ENCODE data around the gene HDAC5. TPM values are rescaled to one million over a fixed set of nuclear protein-coding genes. Genes with fewer than 3 reads are reported as not detected.
A peak's percentile ranks its signal among the peaks of the same experiment; 100 is the strongest.
"Not testable (repeated sequence)": the region's sequence is repeated elsewhere in the genome, so short reads cannot be mapped to it uniquely, and the experiment has no call there.

Gene HDAC5
- total RNA-seq, 1 experiment from 2014 or later = 11.5 TPM

GRCh38 chr17:44053125-44053872, 70.1 kb downstream of the HDAC5 start:
- intact Hi-C loops (cut with micrococcal nuclease; ENCODE audit: unreplicated experiment) (no loop called here), in situ Hi-C loops (cut with HindIII; ENCODE audit: low pct_unique_long_range_greater_than_20kb, low sequenced_read_pairs) (no loop called here)
- ChIA-PET CTCF (no interaction called here), POLR2A (no interaction called here)
- Histone ChIP-seq H3K4me1 (ENCODE audit: control insufficient read depth, insufficient read depth, low read length) (no peaks in the 10 kb centered on the region), H3K9me3 (ENCODE audit: control insufficient read depth, insufficient read depth, low read depth, low read length) (no peaks in the 10 kb centered on the region), H3K27ac (ENCODE audit: low read length) (no peak overlapping the region), H3K27me3 (ENCODE audit: control insufficient read depth, insufficient read depth, low read length) (no peaks in the 10 kb centered on the region), H3K36me3 (ENCODE audit: control insufficient read depth, insufficient read depth, low read length) (peaks cover 4% of the 10 kb centered on the region; the same call in 1 of the 2 replicates), H3K4me3 (ENCODE audit: low read depth in 2 of 2, low read length in 2 of 2) (no peak overlapping the region)
- BruUV-seq (replicated peaks) = TSS peak; percentile 77
- TF ChIP-seq POLR2AphosphoS5 (IDR thresholded peaks at IDR 0.05; ENCODE audit: low read depth, low read length) (no peak), SIN3A (IDR thresholded peaks at IDR 0.05; ENCODE audit: borderline replicate concordance, insufficient read depth, low read depth, low read length) (no peak), REST (IDR thresholded peaks at IDR 0.05; ENCODE audit: insufficient read depth in 1 of 2, low read depth in 2 of 2, low read length in 1 of 2) (no peak), TCF7L2 (IDR thresholded peaks at IDR 0.05; ENCODE audit: low read depth, low read length) (no peak), CTCF (IDR thresholded peaks at IDR 0.05) (no peak)
- DNase-seq (ENCODE audit: low read depth, low spot score) (no peak), ATAC-seq (no peak)

DNA sequence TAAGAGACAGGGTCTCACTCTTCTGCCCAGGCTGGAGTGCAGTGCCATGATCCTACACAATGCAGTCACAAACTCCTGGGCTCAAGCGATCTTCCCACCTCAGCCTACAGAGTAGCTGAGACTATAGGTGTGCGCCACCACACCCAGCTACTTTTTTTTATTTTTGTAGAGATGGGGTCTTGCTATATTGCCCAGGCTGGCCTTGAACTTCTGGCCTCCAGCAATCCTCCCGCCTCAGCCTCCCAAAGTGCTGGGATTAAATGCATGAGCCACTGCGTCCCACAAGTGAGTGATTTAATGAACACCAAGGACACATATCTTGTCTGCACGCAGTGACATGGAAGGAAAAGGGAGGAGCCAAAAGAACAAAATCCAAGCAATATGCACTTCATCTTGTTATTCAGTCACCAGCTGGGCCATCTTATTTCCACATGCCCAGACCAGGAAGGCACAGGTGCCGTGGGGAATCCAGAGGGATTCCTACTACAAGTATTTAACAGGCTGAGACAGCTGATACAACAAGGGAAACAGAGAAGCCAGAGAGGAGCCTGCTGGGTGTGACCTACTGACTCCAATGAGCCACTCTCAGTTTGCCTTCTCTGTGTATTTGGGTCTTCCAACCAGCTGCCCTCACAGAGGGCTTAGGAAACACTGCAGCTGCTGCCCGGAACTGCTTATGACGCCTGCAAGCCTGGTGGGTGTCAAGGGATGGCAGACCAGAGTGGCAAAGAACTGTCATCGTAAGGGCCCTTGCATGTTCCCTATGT, 74.0 kb downstream of the HDAC5 start:
- Histone ChIP-seq H3K27ac (ENCODE audit: low read length) (no peak overlapping the region), H3K36me3 (ENCODE audit: control insufficient read depth, insufficient read depth, low read length) (peaks cover 4% of the 10 kb centered on the region; the same call in 1 of the 2 replicates), H3K4me3 (ENCODE audit: low read depth in 2 of 2, low read length in 2 of 2) (no peak overlapping the region), H3K27me3 (ENCODE audit: control insufficient read depth, insufficient read depth, low read length) (no peaks in the 10 kb centered on the region), H3K9me3 (ENCODE audit: control insufficient read depth, insufficient read depth, low read depth, low read length) (no peaks in the 10 kb centered on the region), H3K4me1 (ENCODE audit: control insufficient read depth, insufficient read depth, low read length) (no peaks in the 10 kb centered on the region)
- intact Hi-C loops (cut with micrococcal nuclease; ENCODE audit: unreplicated experiment) = no loop called here
- ChIA-PET POLR2A (interaction anchor here (0.6 kb wide), 1 partner anchor 59 kb away, joined by 8 read pairs; no protein-coding TSS in a partner anchor), CTCF (no interaction called here)
- no peak for TF ChIP-seq POLR2AphosphoS5 (IDR thresholded peaks at IDR 0.05; ENCODE audit: low read depth, low read length)
- no peak for TF ChIP-seq TCF7L2 (IDR thresholded peaks at IDR 0.05; ENCODE audit: low read depth, low read length)
- no peak for TF ChIP-seq CTCF (IDR thresholded peaks at IDR 0.05)
- TF ChIP-seq SIN3A (IDR thresholded peaks at IDR 0.05; ENCODE audit: borderline replicate concordance, insufficient read depth, low read depth, low read length) = no peak
- no peak for TF ChIP-seq REST (IDR thresholded peaks at IDR 0.05; ENCODE audit: insufficient read depth in 1 of 2, low read depth in 2 of 2, low read length in 1 of 2)
- BruUV-seq (replicated peaks) = TSS peak; percentile 48
- no peak for ATAC-seq
- DNase-seq (ENCODE audit: low read depth, low spot score) = no peak
- in situ Hi-C loops (cut with HindIII; ENCODE audit: low pct_unique_long_range_greater_than_20kb, low sequenced_read_pairs) = no loop called here

GRCh38 chr17:44046893-44047292, 76.5 kb downstream of the HDAC5 start:
- H3K4me3 ChIP-seq (ENCODE audit: low read depth in 2 of 2, low read length in 2 of 2); ATAC-seq; H3K36me3 ChIP-seq (ENCODE audit: control insufficient read depth, insufficient read depth, low read length); CTCF ChIA-PET; H3K9me3 ChIP-seq (ENCODE audit: control insufficient read depth, insufficient read depth, low read depth, low read length); DNase-seq (ENCODE audit: low read depth, low spot score); H3K27ac ChIP-seq (ENCODE audit: low read length); intact Hi-C loops (cut with micrococcal nuclease; ENCODE audit: unreplicated experiment); in situ Hi-C loops (cut with HindIII; ENCODE audit: low pct_unique_long_range_greater_than_20kb, low sequenced_read_pairs); H3K4me1 ChIP-seq (ENCODE audit: control insufficient read depth, insufficient read depth, low read length); POLR2A ChIA-PET; H3K27me3 ChIP-seq (ENCODE audit: control insufficient read depth, insufficient read depth, low read length); BruUV-seq (replicated peaks): not testable (repeated sequence)
